SU-DHL-6 (cell line): ENCODE results near the gene SYTL5.

Experiments
- H2AFZ ChIP-seq: fragments of 200-600 bp; sonication (generic); 2 replicates; pipeline ENCODE4 v1.6.1; 2014; ENCODE audit warnings: low read depth, mild to moderate bottlenecking, moderate library complexity, mixed read lengths, antibody characterized with exemption, low read length; ENCODE audit not compliant: severe bottlenecking
- H3F3A ChIP-seq: fragments of 200-600 bp; shearing (Covaris generic); 2 replicates; pipeline ENCODE4 v1.6.0; 2016; ENCODE audit warnings: antibody characterized with exemption, mild to moderate bottlenecking; ENCODE audit not compliant: insufficient read depth
- H3K27ac ChIP-seq: fragments of 200-600 bp; sonication (generic); 2 replicates; pipeline ENCODE4 v1.5.1; 2016; ENCODE audit warnings: low read depth, mild to moderate bottlenecking, low read length, moderate library complexity, mixed read lengths
- H3K27me3 ChIP-seq: fragments of 200-600 bp; sonication (generic), shearing (Covaris generic); 2 replicates; pipeline ENCODE4 v1.6.0; 2014; ENCODE audit warnings: mild to moderate bottlenecking, low read length
- H3K36me3 ChIP-seq: fragments of 200-600 bp; sonication (generic); 2 replicates; pipeline ENCODE4 v1.6.1; 2014; ENCODE audit warnings: mild to moderate bottlenecking, low read length, mixed read lengths
- H3K4me2 ChIP-seq: fragments of 300-600, 200-600 bp; shearing (Covaris generic), sonication (generic); 2 replicates; pipeline ENCODE4 v1.6.0; 2014; ENCODE audit warnings: low read length, low read depth, mild to moderate bottlenecking; ENCODE audit not compliant: poor library complexity, severe bottlenecking
- H3K4me3 ChIP-seq: fragments of 200-600 bp; sonication (generic); 2 replicates; pipeline ENCODE4 v1.5.1; 2014; ENCODE audit warnings: antibody characterized with exemption, low read length, mild to moderate bottlenecking, mixed read lengths; ENCODE audit not compliant: insufficient read depth, poor library complexity, severe bottlenecking
- H3K79me2 ChIP-seq: fragments of 200-600 bp; sonication (generic); 2 replicates; pipeline ENCODE4 v1.6.1; 2014; ENCODE audit warnings: mild to moderate bottlenecking, low read length, moderate library complexity; ENCODE audit not compliant: insufficient read depth
- H3K9ac ChIP-seq: fragments of 200-600 bp; sonication (generic); 2 replicates; pipeline ENCODE4 v1.7.0; 2014; ENCODE audit warnings: mild to moderate bottlenecking, low read length
- H3K9me2 ChIP-seq: fragments of 200-600 bp; sonication (generic); replicated peaks from 2 replicates; pipeline ENCODE4 v1.6.1; 2014; ENCODE audit warnings: low read length; ENCODE audit not compliant: insufficient read depth
- H3K9me3 ChIP-seq: fragments of 200-600 bp; sonication (generic); 2 replicates; pipeline ENCODE4 v1.6.1; 2014; ENCODE audit warnings: low read length, mixed read lengths; ENCODE audit not compliant: insufficient read depth
- H4K20me1 ChIP-seq: fragments of 200-600 bp; sonication (generic); 2 replicates; pipeline ENCODE4 v1.6.1; 2014; ENCODE audit warnings: low read depth, mild to moderate bottlenecking, antibody characterized with exemption, low read length, moderate library complexity, mixed read lengths
- CTCF ChIP-seq: fragments of 200-600 bp; sonication (generic); IDR thresholded peaks from one replicate; pipeline ENCODE4 v1.5.1; 2017; ENCODE audit warnings: antibody characterized with exemption, mild to moderate bottlenecking, low read length, moderate library complexity; ENCODE audit not compliant: insufficient read depth, poor library complexity, severe bottlenecking
- EZH2phosphoT487 ChIP-seq: fragments of 200-600 bp; sonication (generic), shearing (Covaris generic); conservative IDR thresholded peaks from 2 replicates; pipeline ENCODE4 v1.6.1; 2018; ENCODE audit warnings: mild to moderate bottlenecking, antibody characterized with exemption, low read length, moderate library complexity, mixed read lengths

The SYTL5 gene

GRCh38 chrX:37995428-37995827, 10.9 kb upstream of the SYTL5 start:
- Histone ChIP-seq H3K27ac (no peak overlapping the region), H3K4me2 (no peak overlapping the region), H3K27me3 (no peaks in the 10 kb centered on the region), H3K9ac (no peak overlapping the region), H2AFZ (no peak overlapping the region), H4K20me1 (no peaks in the 10 kb centered on the region), H3K9me2 (no peaks in the 10 kb centered on the region), H3K79me2 (no peaks in the 10 kb centered on the region), H3K36me3 (no peaks in the 10 kb centered on the region), H3F3A (no peaks in the 10 kb centered on the region), H3K9me3 (no peaks in the 10 kb centered on the region), H3K4me3 (no peak overlapping the region)
- no peak for TF ChIP-seq EZH2phosphoT487
- no peak for TF ChIP-seq CTCF

GRCh38 chrX:37997096-37997495, 9.3 kb upstream of the SYTL5 start:
- Histone ChIP-seq H4K20me1 (no peaks in the 10 kb centered on the region), H3K4me3 (no peak overlapping the region), H3K9me2 (no peaks in the 10 kb centered on the region), H3K79me2 (no peaks in the 10 kb centered on the region), H3K4me2 (no peak overlapping the region), H2AFZ (no peak overlapping the region), H3K36me3 (no peaks in the 10 kb centered on the region), H3K27ac (no peak overlapping the region), H3F3A (no peaks in the 10 kb centered on the region), H3K9me3 (no peaks in the 10 kb centered on the region), H3K27me3 (no peaks in the 10 kb centered on the region), H3K9ac (no peak overlapping the region)
- no peak for TF ChIP-seq CTCF
- no peak for TF ChIP-seq EZH2phosphoT487

- H3K27me3 ChIP-seq = no peaks in the 10 kb centered on the region
- no peaks in the 10 kb centered on the region for H3K79me2 ChIP-seq
- TF ChIP-seq CTCF = no peak
- no peak for TF ChIP-seq EZH2phosphoT487
- no peak overlapping the region for H2AFZ ChIP-seq
- H3K36me3 ChIP-seq = no peaks in the 10 kb centered on the region
- no peak overlapping the region for H3K9ac ChIP-seq
- no peaks in the 10 kb centered on the region for H3K9me3 ChIP-seq
- no peaks in the 10 kb centered on the region for H3K9me2 ChIP-seq
- H3F3A ChIP-seq = no peaks in the 10 kb centered on the region
- no peak overlapping the region for H3K4me2 ChIP-seq
- no peak overlapping the region for H3K27ac ChIP-seq
- no peaks in the 10 kb centered on the region for H4K20me1 ChIP-seq
- no peak overlapping the region for H3K4me3 ChIP-seq
Observed at GRCh38 chrX:37998586-37999262, 7.6 kb upstream of the SYTL5 start.
